HG03439 (cell line): Measurements from ENCODE around the gene PRSS21.

Experiments used
- ATAC-seq: cut with Tn5 transposase; IDR thresholded peaks from one replicate; pipeline ENCODE4 v1.9.1; 2021; ENCODE audit warnings: mild to moderate bottlenecking, moderate library complexity; ENCODE audit not compliant: unreplicated experiment

The PRSS21 gene

GRCh38 chr16:2816751-2817339 lies at the start of gene PRSS21:
TSS of gene PRSS21 (plus strand) at chr16:2817237. CDS start at chr16:2817269, 32 bp downstream.
- no peak for ATAC-seq

- ATAC-seq: no peak
These were observed 49.1 kb upstream of the PRSS21 start for GRCh38 chr16:2767891-2768290.

GRCh38 chr16:2768403-2769089 lies 48.5 kb upstream of the PRSS21 start:
- no peak for ATAC-seq

GRCh38 chr16:2769100-2769529 lies 47.9 kb upstream of the PRSS21 start:
- ATAC-seq: no peak

- no peak for ATAC-seq
These were observed 47.4 kb upstream of the PRSS21 start for GRCh38 chr16:2769675-2770056.

GRCh38 chr16:2770057-2770951 lies 46.7 kb upstream of the PRSS21 start:
- no peak for ATAC-seq

GRCh38 chr16:2771496-2772402 lies 45.3 kb upstream of the PRSS21 start:
- no peak for ATAC-seq

GRCh38 chr16:2773188-2773968 lies 43.7 kb upstream of the PRSS21 start:
- ATAC-seq: no peak

- no peak for ATAC-seq
These were observed 42.7 kb upstream of the PRSS21 start for GRCh38 chr16:2774161-2774891.

- no peak for ATAC-seq
These were observed 41.8 kb upstream of the PRSS21 start for GRCh38 chr16:2775131-2775716.

- ATAC-seq: no peak
These were observed 41.1 kb upstream of the PRSS21 start for GRCh38 chr16:2775765-2776499.

- peak; percentile 32 for ATAC-seq
These were observed 40.4 kb upstream of the PRSS21 start for GRCh38 chr16:2776500-2777139.

GRCh38 chr16:2777231-2777902 lies 39.7 kb upstream of the PRSS21 start, which contains the start of gene ELOB:
TSS of gene ELOB (minus strand) at chr16:2777280. CDS start at chr16:2777239, 41 bp downstream.
- peak; percentile 72 for ATAC-seq

- no peak for ATAC-seq
These were observed 39.0 kb upstream of the PRSS21 start for GRCh38 chr16:2777903-2778629.

- ATAC-seq: no peak
These were observed 38.4 kb upstream of the PRSS21 start for GRCh38 chr16:2778630-2778958.

- ATAC-seq: no peak
These were observed 37.7 kb upstream of the PRSS21 start for GRCh38 chr16:2779151-2779920.
